ENCODE data around the gene NAA30.

DNA sequence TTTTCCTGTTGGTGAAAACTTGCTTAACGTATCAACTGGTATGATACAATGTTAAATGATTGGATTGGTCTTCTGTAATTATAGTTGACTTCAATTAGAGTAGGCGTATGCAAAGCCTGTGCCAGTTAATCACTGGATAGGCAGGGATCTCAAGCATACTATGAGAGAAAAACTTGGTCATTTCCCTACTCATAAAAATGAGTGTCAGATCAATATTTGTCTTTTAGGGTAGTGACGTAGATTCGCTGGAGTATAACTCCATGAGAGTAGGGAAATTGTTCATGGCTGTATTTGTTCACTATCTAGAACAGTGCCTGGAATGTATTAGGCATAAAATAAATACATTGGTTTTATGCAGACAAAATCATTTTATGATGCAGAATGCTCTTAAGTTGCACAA lies 28.6 kb downstream of the NAA30 start:
- TF ChIP-seq, protein P1, sequence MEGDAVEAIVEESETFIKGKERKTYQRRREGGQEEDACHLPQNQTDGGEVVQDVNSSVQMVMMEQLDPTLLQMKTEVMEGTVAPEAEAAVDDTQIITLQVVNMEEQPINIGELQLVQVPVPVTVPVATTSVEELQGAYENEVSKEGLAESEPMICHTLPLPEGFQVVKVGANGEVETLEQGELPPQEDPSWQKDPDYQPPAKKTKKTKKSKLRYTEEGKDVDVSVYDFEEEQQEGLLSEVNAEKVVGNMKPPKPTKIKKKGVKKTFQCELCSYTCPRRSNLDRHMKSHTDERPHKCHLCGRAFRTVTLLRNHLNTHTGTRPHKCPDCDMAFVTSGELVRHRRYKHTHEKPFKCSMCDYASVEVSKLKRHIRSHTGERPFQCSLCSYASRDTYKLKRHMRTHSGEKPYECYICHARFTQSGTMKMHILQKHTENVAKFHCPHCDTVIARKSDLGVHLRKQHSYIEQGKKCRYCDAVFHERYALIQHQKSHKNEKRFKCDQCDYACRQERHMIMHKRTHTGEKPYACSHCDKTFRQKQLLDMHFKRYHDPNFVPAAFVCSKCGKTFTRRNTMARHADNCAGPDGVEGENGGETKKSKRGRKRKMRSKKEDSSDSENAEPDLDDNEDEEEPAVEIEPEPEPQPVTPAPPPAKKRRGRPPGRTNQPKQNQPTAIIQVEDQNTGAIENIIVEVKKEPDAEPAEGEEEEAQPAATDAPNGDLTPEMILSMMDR (IDR thresholded peaks at IDR 0.05 in 2 of 3, conservative IDR thresholded peaks at IDR 0.05 in 1 of 3; ENCODE audit: borderline replicate concordance in 1 of 3, insufficient read depth in 1 of 3, low read depth in 2 of 3, low read length in 2 of 3) = no peak
- TF ChIP-seq POLR2A (IDR thresholded peaks at IDR 0.05; ENCODE audit: borderline replicate concordance, extremely low read depth, insufficient read depth, insufficient read length) (no peak), EZH2 (IDR thresholded peaks at IDR 0.05) (no peak), FOSL1 (IDR thresholded peaks at IDR 0.05; ENCODE audit: low read depth) (no peak), CEBPB (IDR thresholded peaks at IDR 0.05; ENCODE audit: low read depth) (no peak), SIN3A (IDR thresholded peaks at IDR 0.05; ENCODE audit: low read depth) (no peak), ZFX (IDR thresholded peaks at IDR 0.05) (no peak), ZNF274 (IDR thresholded peaks at IDR 0.05; ENCODE audit: low read depth, low read length) (no peak)
- TF ChIP-seq, protein P2, sequence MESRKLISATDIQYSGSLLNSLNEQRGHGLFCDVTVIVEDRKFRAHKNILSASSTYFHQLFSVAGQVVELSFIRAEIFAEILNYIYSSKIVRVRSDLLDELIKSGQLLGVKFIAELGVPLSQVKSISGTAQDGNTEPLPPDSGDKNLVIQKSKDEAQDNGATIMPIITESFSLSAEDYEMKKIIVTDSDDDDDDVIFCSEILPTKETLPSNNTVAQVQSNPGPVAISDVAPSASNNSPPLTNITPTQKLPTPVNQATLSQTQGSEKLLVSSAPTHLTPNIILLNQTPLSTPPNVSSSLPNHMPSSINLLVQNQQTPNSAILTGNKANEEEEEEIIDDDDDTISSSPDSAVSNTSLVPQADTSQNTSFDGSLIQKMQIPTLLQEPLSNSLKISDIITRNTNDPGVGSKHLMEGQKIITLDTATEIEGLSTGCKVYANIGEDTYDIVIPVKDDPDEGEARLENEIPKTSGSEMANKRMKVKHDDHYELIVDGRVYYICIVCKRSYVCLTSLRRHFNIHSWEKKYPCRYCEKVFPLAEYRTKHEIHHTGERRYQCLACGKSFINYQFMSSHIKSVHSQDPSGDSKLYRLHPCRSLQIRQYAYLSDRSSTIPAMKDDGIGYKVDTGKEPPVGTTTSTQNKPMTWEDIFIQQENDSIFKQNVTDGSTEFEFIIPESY (IDR thresholded peaks at IDR 0.05; ENCODE audit: extremely low read depth, insufficient replicate concordance, low read length) = no peak
- TF ChIP-seq, protein P3, sequence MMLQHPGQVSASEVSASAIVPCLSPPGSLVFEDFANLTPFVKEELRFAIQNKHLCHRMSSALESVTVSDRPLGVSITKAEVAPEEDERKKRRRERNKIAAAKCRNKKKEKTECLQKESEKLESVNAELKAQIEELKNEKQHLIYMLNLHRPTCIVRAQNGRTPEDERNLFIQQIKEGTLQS (IDR thresholded peaks at IDR 0.05) = no peak
- TF ChIP-seq, protein P4, sequence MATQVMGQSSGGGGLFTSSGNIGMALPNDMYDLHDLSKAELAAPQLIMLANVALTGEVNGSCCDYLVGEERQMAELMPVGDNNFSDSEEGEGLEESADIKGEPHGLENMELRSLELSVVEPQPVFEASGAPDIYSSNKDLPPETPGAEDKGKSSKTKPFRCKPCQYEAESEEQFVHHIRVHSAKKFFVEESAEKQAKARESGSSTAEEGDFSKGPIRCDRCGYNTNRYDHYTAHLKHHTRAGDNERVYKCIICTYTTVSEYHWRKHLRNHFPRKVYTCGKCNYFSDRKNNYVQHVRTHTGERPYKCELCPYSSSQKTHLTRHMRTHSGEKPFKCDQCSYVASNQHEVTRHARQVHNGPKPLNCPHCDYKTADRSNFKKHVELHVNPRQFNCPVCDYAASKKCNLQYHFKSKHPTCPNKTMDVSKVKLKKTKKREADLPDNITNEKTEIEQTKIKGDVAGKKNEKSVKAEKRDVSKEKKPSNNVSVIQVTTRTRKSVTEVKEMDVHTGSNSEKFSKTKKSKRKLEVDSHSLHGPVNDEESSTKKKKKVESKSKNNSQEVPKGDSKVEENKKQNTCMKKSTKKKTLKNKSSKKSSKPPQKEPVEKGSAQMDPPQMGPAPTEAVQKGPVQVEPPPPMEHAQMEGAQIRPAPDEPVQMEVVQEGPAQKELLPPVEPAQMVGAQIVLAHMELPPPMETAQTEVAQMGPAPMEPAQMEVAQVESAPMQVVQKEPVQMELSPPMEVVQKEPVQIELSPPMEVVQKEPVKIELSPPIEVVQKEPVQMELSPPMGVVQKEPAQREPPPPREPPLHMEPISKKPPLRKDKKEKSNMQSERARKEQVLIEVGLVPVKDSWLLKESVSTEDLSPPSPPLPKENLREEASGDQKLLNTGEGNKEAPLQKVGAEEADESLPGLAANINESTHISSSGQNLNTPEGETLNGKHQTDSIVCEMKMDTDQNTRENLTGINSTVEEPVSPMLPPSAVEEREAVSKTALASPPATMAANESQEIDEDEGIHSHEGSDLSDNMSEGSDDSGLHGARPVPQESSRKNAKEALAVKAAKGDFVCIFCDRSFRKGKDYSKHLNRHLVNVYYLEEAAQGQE (IDR thresholded peaks at IDR 0.05; ENCODE audit: low read depth) = no peak
